OCI-LY3 (cell line): ENCODE data around the gene LGR4.

Source experiments
- EZH2phosphoT487 ChIP-seq: fragments of 200-600 bp; shearing (Covaris generic); IDR thresholded peaks from 2 replicates; pipeline ENCODE4 v1.6.1; 2018; ENCODE audit warnings: antibody characterized with exemption, mixed run types, low read depth
- TF ChIP-seq, protein P1 (sequence below): fragments of 200-600, 300-600 bp; sonication (generic); IDR thresholded peaks from 2 replicates; pipeline ENCODE4 v1.5.1; 2014; ENCODE audit warnings: antibody characterized with exemption, low read length, low read depth

DNA sequence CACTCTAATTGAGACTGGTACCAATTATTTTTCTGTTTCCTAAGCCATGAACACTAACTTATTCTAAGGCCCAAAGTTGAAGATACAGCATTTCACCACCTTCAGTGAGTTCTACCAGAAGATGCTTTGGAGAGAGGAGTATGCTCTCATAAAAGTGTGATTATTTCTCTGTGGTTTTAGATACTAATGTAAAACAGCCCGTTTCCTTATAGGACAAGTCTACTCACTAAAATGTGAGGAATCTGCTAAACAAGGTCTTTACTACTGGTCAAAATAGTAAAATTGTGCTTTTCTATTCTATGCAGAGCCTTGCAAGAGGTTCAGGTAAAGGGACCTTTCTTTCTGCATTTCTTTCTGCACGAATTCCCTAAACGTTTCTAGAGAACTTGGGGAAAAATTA is 2.4 kb downstream of the LGR4 start:
- TF ChIP-seq, protein P1, sequence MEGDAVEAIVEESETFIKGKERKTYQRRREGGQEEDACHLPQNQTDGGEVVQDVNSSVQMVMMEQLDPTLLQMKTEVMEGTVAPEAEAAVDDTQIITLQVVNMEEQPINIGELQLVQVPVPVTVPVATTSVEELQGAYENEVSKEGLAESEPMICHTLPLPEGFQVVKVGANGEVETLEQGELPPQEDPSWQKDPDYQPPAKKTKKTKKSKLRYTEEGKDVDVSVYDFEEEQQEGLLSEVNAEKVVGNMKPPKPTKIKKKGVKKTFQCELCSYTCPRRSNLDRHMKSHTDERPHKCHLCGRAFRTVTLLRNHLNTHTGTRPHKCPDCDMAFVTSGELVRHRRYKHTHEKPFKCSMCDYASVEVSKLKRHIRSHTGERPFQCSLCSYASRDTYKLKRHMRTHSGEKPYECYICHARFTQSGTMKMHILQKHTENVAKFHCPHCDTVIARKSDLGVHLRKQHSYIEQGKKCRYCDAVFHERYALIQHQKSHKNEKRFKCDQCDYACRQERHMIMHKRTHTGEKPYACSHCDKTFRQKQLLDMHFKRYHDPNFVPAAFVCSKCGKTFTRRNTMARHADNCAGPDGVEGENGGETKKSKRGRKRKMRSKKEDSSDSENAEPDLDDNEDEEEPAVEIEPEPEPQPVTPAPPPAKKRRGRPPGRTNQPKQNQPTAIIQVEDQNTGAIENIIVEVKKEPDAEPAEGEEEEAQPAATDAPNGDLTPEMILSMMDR = no peak
- TF ChIP-seq EZH2phosphoT487 = no peak
